GM19463 (cell line): ENCODE results near the gene C1S.
"Not testable (repeated sequence)": the region's sequence is repeated elsewhere in the genome, so short reads cannot be mapped to it uniquely, and the experiment has no call there.

Experiments used
- ATAC-seq: cut with Tn5 transposase; IDR thresholded peaks from one replicate; pipeline ENCODE4 v1.9.1; 2021; ENCODE audit warnings: mild to moderate bottlenecking, moderate library complexity; ENCODE audit not compliant: unreplicated experiment

Gene C1S

DNA sequence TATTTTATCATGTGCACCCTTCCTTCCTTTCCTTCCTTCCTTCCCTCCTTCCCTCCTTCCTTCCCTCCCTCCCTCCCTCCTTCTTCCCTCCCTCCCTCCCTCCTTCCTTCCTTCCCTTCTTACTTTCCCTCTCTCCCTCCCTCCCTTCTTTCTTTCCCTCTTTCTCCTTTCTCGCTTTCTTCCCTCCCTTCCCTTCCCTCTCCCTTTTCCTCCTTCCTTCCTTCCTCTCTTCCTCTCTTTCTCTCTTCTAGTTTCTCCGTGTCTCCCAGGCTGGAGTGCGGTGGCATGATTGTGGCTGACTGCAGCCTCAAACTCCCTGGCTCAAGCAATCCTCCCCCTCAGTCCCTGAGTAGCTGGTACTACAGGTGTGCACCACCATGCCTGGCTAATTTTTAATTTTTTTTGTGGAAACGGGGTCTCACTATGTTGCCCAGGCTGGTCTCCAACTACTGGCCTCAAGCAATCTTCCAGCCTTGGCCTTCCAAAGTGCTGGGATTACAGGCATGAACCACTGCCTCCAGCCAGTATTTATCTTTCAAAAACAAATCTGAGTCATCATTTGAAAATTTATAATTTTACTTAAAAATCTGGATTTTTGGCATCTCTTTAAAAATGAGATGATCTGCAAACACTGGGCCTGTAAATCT is 40.7 kb downstream of the C1S start:
- ATAC-seq, result no peak

DNA sequence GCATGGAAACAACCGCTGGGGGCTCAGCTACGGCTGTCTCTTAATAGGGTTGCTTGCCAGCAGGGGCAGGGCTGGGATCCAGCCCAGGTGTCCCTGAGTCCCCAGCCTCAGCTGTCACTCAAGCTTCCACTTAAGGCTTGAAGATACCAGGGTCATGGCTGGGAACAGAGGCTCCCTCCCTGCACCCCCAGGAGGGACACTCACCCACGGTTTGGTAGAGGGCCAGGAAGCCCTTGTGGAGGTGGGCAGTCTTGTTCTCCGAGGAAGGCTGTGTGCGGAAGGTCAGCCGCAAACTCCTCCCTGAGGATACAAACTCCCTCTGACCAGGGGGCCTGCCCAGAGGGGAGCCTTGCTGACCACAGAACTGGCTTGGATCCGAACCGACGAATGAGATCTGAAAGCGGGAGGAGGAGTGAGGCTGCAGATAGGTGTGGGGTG is 41.2 kb downstream of the C1S start:
- no peak for ATAC-seq

DNA sequence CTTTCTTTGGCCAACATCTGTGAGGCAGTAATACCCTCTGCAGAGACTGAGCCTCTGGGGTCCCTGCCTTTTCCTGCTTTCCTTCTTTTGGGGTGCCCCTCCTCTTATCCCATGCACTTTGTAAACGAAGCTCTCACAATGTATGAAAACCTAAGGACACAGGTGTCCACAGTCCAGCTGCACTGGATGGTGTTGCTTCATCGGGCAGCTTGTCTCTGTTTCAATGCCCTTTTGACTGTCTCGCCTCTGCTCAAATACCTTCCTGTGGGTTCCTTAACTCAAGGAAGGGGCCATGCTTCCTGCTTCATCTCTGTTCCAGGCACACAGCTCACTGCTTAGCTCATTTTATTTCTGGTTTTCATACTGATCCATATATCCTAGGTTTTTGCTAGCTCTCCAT is 42.1 kb downstream of the C1S start:
- ATAC-seq, result no peak

DNA sequence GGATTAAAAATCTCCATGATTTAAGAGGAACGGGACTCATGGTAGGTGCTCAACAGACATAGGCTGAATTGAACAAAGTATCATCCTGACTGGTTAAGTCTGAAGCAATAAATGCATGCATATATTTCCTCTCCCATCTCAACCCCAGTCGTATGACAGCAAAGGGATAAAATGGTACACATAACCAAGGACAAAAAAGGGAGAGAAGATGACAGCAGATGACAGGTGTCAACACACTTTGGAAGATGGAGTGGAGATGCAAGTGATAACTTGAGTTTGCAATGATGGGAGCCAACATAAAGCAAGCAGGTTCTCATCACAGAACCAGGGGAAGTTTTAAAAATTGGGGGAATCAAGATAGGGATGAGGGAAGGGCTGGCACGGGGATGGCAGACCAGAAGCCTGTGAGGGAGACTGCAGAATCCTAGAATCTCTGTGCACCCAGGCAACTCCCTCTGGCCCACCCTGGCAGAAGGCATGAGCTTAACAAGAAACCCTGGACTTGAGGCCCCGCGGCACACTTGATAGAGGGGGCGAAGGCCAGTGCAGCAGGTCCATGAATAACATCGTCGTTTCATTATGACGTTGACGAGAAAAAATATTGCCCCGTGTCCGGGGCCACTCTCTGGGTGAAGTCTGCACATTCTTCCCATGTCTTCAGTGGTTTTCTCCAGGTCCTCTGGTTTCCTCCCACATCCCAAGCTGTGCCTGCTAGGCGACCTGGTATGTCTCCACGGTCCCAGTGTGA is 43.5 kb downstream of the C1S start:
- no peak for ATAC-seq

DNA sequence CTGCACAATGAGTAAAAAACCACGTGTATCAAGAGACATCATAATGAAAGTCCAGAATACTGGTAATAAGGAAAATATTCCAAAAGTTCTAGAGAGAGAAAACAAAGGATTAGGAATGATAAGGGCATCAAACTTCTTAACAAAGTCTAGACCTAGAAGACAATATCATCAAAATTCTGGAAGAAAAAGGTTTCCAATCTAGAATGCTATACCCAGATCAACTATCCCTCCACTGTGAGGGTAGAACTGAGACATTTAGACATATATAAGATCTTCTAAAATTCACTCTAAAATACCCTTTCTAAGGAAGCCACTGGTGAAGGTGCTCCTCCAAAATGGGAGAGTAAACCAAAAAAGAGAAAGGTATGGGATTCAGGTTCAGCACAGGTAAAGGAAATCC is 45.6 kb downstream of the C1S start:
- no peak for ATAC-seq

DNA sequence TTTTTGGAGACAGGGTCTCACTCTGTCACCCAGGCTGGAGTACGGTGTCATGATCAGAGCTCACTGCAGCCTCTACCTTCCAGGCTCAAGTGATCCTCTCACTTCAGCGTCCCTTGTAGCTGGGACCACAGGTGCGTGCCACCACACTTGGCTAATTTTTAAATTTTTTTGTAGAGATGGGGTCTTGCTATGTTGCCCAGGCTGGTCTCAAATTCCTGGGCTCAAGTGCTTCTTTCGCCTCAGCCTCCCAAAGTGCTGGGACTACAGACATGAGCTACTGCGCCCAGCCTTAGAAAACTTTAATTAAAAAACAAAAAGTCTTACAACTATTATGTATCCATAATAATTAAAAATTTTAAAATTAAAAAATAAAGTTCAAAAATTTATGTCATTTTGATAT is 46.7 kb downstream of the C1S start:
- not testable (repeated sequence) for ATAC-seq

DNA sequence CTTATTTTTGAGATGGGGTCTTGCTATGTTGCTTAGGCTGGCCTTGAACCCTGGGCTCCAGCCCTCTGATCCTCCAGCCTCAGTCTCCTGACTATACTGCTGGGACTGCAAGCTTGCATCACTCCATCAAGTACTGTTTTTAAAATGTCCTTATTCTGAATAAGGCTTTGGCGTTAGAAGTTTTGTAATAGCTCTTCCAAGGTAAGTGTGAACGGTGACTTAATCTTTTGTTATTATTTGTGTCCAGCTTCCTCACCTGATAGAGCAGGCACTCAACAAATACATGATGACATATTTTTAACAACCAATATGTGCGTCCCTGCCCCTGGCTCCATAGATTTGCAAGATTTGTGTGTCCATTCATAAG is 47.1 kb downstream of the C1S start:
- no peak for ATAC-seq

DNA sequence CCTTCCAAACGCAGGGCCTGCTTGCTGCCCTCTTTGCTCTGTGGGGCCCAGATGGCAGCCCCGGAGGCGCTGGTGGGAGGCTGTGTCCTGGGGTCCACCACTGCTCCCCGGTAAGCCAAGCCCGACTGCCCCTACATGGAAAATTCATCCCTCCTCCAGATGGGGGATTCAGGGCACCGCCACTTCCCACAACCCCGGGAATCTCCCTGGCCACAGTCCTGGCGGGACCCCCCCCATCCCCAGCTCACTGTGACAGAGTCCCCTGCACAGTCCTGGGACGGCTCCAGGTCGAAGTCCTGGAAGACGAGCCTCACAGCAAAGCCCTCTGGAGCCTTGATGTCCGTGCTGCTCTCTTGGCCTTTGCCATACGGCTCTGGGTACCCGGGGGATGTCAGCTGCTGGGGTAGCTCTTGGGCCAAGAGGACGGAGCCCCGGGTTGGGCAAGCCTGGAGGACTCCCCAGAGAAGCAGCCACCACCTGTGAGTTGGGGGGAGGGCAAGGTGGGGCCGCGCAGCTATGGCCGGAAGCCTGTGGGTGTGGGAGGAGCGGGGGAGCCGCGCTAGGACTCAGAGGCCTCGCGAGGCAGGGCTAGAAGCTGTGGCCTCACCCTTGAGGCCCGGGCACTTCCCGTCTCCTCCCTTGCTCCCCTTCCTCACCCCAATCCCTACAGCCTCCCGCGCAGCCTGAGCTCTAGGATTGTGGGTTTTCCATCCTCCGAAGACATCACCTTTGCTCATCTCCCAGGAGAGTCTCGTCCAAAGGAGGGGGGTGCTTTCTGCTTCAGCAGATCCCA is 47.7 kb downstream of the C1S start:
- ATAC-seq, result peak; percentile 93

DNA sequence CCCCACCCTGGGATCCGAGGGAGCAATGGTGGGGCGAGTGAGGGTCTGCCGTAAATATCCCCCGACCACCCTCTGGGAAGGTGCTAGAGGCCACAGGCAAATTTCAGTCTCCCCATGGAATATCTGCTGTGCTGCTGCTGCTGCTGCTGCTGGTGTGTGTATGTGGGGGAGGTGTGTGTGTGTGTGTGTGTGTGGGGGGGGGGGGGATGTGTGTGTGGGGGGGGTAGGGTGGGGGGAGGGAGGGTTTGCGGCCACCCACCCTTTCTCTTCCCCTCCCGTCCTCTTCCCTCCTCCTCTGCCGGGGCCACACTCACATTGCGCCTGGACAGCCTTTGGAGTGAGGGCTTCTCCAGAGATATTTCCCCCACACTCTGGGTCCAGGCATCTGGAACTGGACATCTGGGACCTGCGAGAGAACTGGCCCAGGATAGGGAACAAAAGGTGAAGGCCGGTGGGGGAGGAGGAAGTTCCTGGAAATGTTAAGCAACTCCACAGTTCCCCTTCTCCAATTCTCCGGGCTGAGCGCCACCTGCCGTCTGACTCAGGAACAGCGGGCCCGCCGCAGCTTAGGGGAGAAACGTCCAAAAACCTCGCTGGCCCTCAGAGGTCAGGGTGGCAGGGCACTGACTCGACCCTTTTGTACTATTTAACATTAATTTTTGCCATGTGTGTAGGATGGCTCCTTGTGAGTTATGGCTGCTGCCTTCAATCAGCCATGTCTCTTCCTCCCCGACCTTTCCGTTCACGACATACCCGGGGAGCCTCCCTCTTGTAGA is 48.5 kb downstream of the C1S start, which contains the start of gene C1RL:
TSS of gene C1RL (minus strand) at position 419 of the 776 bp plus-strand sequence. CDS start at position 385, 34 bp downstream.
- no peak for ATAC-seq

DNA sequence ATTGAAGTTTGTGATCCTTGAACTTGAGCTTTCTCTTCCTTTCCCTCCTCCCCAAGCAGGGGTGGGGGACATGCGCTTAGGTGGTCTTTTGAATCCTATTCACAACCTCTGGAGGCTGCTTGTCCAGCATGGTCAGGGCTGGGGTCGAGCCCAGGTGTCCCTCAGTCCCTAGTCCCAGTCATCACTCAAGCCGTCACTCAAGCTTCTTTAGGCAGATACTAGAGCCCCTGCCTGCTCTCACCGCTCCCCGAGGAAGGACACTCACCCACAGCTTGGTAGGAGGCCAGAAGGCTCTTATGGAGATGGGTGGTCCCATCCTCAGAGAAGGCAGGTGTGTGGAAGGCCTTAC is 49.0 kb downstream of the C1S start:
- no peak for ATAC-seq

DNA sequence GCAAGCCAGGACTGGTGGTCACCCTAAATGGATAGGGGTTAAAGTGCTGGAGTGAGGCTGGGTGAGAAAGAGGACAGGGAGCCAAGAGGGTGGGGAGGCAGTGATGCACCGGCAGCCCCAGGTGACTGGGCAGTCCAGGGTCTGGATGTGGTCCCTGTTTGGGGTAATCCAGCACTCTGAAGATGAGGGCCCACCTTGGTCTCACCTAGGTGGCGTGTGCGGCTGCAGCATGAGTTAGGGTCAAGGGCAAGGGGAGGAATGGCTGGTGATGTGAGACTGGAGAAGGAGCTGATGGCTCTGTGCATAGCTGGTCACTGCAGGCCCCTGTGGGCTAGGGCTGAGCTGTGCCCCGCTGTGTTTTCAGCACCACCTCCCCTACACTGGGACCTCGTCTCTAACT is 50.1 kb downstream of the C1S start:
- no peak for ATAC-seq

DNA sequence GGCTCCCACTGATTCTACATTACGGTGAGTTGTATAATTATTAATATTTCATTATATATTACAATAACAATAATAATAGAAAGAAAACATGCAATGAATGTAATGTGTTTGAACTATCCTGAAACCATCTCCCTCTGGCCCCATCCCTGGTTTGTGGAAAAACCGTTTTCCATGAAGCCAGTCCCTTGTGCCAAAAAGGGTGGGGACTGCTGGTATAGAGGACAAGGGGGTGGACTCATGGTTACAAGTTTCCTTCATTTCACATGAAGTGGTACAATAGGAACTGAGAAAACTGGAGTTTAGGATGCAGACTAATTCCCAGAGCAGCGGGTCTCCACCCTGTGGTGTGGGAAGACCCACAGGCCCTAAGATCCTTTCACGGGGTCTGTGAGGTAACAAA is 51.5 kb downstream of the C1S start:
- ATAC-seq, result no peak

DNA sequence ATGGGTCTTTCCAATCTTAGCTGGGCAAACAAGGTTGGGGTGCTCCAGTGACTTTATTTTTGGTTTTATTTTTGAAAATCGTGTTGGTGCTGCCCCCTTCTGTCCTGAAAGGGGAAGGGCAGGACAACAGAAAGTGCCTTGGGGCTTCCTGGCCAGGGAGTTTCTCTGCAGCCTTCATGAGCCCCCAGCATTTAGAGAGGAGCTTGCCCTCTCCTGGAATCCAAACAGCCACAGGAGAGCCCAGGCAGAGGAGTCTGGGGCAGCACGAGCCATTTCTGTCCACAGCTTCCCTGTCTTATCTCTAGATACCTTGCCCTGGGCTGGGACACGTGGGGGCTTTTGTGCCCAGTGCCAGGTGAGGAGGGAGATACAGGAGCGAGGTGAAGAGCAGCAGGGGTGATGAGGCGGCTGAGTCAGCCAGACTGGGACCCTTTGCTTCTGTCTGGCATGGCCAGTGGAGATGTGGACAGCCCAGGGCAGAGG is 52.9 kb downstream of the C1S start:
- no peak for ATAC-seq

DNA sequence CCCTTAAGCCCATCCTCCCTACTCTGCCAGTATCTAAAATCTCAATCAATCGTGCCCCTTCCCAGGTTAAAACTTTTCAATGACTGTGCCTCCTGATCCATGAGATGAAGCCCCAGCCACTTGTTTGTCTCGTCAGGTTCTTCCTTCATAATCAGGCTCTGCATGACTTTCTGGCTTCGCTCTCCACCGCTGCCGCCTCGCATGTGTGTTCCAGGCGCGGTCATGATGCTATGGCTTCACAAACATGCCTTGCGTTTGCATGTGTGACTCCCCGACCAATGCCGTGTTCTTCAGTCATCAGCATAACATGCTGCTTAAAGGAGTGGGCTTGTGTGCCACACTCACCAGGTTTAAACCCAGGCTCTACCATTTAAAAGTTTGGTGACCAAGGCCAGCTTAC is 53.5 kb downstream of the C1S start:
- ATAC-seq, result no peak

DNA sequence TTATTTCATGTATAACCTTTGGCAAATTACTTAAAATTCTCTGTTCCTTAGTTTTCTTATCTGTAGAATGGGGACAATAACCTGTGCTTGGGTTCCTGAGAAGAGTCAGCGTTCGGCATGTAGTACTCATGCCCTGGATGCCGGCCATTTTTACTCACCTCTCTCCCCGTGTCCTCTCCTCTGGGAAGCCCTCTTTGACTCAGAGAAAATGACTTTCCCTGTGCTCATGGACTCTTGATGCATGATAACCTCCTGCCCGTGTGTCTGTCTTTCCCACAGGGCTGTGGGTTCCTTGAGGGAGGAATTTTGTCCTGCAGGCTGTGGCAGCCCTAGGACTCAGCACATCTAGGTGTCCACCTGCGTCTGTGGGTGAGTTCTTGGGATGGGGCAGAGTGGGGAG is 54.3 kb downstream of the C1S start:
- no peak for ATAC-seq

DNA sequence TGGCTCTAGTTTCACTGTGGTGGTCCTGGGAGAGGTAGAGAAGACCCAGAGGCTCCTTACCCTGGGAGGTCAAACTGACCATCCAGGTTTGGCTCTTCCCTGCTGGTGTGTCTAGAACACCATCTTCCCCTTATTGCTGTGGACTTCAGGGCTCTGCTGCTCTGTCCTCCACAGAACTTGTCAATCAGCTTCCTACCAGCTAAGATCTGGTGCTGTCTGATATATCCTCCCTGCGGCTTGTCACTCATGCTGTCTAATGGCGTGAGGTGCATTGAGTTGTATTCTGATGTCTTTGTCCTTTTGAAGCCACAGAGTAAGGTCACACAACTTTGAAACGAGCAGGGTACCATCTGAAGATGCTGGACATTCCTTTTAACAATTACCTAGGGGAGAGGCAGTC is 55.7 kb downstream of the C1S start:
- ATAC-seq, result no peak

DNA sequence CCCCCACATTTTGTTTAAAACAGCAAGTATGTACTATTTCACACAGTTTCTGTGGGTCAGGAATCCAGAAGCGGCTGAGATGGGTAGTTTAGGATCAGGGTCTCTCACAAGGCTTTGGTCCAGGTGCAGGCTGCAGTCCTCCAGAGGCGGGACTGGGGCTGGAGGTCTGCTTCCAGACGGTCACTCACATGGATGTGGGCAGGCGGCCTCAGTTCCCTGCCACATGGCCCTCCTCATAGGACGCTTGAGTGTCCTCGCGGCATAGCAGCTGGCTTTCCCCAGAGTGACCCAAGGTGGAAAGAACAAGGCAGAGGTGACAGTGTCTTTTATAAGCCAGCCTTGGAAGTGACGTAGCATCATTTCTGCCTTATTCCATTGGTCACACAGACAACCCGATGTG is 56.4 kb downstream of the C1S start:
- ATAC-seq, result no peak

DNA sequence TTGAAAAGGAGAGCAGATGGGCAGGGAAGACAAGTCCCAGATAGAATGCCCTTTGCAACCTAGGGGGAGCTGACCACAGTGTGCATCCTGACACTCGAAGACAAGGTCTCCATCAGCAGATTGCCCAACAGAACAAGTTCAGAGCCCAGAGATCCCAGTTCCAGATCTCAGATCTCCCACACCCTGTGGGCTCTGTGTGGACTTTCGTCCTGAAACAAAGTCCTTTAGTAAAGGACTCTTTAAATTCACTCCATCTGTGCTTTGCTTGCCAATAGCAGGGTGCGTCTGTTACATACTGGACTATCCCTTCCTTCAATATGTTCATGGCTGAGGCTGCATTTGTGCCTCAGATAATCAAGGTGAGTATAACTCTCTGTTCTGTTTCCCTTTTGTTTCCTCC is 57.2 kb downstream of the C1S start:
- ATAC-seq, result no peak

DNA sequence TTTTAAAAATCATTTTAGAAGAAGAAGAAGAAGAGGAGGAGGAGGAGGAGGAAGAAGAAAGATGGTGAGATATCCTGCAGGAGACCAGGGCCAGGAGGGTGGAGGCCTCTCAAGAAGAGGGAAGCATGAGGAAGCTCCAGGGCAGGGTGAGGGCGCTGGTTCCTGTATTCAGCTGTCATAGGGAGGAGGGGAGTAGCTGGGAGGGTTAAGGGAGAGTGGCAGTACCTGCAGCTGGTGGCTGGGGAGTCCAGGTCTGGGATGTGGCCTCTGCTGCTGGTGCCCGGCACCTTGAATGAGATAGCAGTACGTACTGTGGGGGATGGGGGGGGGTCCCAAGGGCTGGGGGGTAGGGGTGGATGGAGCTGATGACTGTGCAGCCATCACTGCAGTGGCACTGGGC is 58.4 kb downstream of the C1S start:
- ATAC-seq, result no peak

DNA sequence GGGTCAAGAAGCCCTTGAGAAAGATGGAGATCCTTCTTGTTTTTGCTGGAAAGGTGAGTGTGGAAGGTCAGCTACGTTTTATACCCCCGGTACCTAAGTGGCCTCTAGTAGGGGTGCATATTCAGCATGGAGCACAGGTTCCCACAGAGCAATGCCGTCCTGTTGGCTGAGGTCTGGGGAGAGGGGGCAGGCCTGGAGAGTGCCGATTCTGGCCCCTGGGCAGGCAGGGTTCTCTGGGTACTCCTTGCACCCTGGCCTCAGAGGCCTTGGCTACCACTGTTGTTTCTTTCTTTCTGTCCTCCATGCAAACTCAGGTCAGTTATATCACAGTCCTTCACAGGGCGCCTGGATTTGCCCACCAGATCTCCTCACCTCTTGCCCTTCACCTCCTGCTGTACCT is 59.6 kb downstream of the C1S start:
- no peak for ATAC-seq
